CD4-positive, alpha-beta memory T cell (primary cell): ENCODE results near the gene UGT1A10. TPM values are rescaled to one million over a fixed set of nuclear protein-coding genes. Genes with fewer than 3 reads are reported as not detected.

Experiments used
- polyA plus RNA-seq, 2 donors: library from polyadenylated mRNA; unstranded; fragments of 300-500 nt; fragmentation: Illumina TruSeq; gene quantifications; one replicate each; pipeline ENCODE4 v1.2.3, GENCODE V29; 2021
- total RNA-seq, 2 experiments: library from RNA; stranded (reverse); gene quantifications; one replicate each; pipeline ENCODE4 v1.2.3, GENCODE V29; 2021

Gene UGT1A10
- total and polyA plus RNA-seq, 4 experiments from 2014 or later = not detected

Other genes with a start within 250 kb of the UGT1A10 start
- 10 to 100 TPM; 18.4 to 21.6 TPM for gene USP40, start 69.7 kb upstream of the UGT1A10 start, total RNA-seq
- 1 to 10 TPM; 4.4 to 5.1 TPM for gene USP40, start 69.7 kb upstream of the UGT1A10 start, polyA plus RNA-seq
- gene UGT1A8, start 18.8 kb upstream of the UGT1A10 start, total RNA-seq = not detected
- not detected for gene UGT1A8, start 18.8 kb upstream of the UGT1A10 start, polyA plus RNA-seq
- not detected for gene UGT1A9, start 35.5 kb downstream of the UGT1A10 start, total RNA-seq
- not detected for gene UGT1A9, start 35.5 kb downstream of the UGT1A10 start, polyA plus RNA-seq
- gene UGT1A7, start 45.5 kb downstream of the UGT1A10 start, total RNA-seq = not detected
- not detected for gene UGT1A7, start 45.5 kb downstream of the UGT1A10 start, polyA plus RNA-seq
- gene UGT1A6, start 56.4 kb downstream of the UGT1A10 start, total RNA-seq = not detected
- not detected for gene UGT1A6, start 56.4 kb downstream of the UGT1A10 start, polyA plus RNA-seq
- not detected for gene UGT1A5, start 76.5 kb downstream of the UGT1A10 start, total RNA-seq
- gene UGT1A5, start 76.5 kb downstream of the UGT1A10 start, polyA plus RNA-seq = not detected
- gene UGT1A4, start 82.3 kb downstream of the UGT1A10 start, total RNA-seq = not detected
- not detected for gene UGT1A4, start 82.3 kb downstream of the UGT1A10 start, polyA plus RNA-seq
- not detected for gene UGT1A3, start 92.6 kb downstream of the UGT1A10 start, total RNA-seq
- gene UGT1A3, start 92.6 kb downstream of the UGT1A10 start, polyA plus RNA-seq = not detected
- not detected for gene UGT1A1, start 123.8 kb downstream of the UGT1A10 start, total RNA-seq
- not detected for gene UGT1A1, start 123.8 kb downstream of the UGT1A10 start, polyA plus RNA-seq
- gene MROH2A, start 141.9 kb downstream of the UGT1A10 start, total RNA-seq = not detected
- gene MROH2A, start 141.9 kb downstream of the UGT1A10 start, polyA plus RNA-seq = not detected
- gene HJURP, start 218.1 kb downstream of the UGT1A10 start, total RNA-seq = under 1 TPM; 0.19 to 0.44 TPM
- gene HJURP, start 218.1 kb downstream of the UGT1A10 start, polyA plus RNA-seq = not detected